A549 (cell line): Measurements from ENCODE around the gene ARFGEF3. TPM values are rescaled to one million over a fixed set of nuclear protein-coding genes. Genes with fewer than 3 reads are reported as not detected.

ENCODE experiments used
- ATAC-seq, 2 experiments: fragments of 200-7000 bp in 1 of 2; fragments of >200 bp in 1 of 2; cut with Nextera tagmentation in 1 of 2; cut with Tn5 transposase in 1 of 2; 3 replicates each; pipeline versions ENCODE4 v1.8.0 to v1.9.1; 2018 to 2020; ENCODE audit warnings: mild to moderate bottlenecking in 1 of 2, moderate library complexity in 1 of 2
- CTCF ChIA-PET: fragments of 300-600 bp; sonication (Branson Sonifier 250); formaldehyde crosslinking; extraction: SDS; loops from one replicate; lab custom pipeline; 2021; ENCODE audit warnings: antibody characterized with exemption, inconsistent platforms; lab: Yijun Ruan, JAX
- POLR2A ChIA-PET: fragments of 350-600 bp; formaldehyde crosslinking; extraction: SDS; loops from one replicate; lab custom pipeline; 2021; ENCODE audit warnings: antibody characterized with exemption, inconsistent platforms; lab: Yijun Ruan, JAX
- DNase-seq, 2 experiments: peaks; one replicate each; pipeline versions ENCODE4 v3.0.0 to v3.0.0-alpha.2; 2011 to 2016; ENCODE audit warnings: low read depth in 1 of 2, low spot score in 1 of 2
- FAIRE-seq: peaks from 2 replicates; lab custom pipeline; 2011; peaks lifted over from hg19 to GRCh38; lab: Jason Lieb, UNC
- H3K27ac ChIP-seq, 2 experiments: fragments of >200 bp; sonication (Bioruptor Twin); formaldehyde crosslinking; 3 replicates each; pipeline ENCODE4 v1.5.1; 2016 to 2017
- H3K4me1 ChIP-seq: fragments of >200 bp; sonication (Bioruptor Twin); formaldehyde crosslinking; 3 replicates; pipeline ENCODE4 v1.6.1; 2016
- H3K4me2 ChIP-seq: fragments of >200 bp; sonication (Bioruptor Twin); formaldehyde crosslinking; 3 replicates; pipeline ENCODE4 v1.6.1; 2016
- H3K4me3 ChIP-seq: fragments of >200 bp; sonication (Bioruptor Twin); formaldehyde crosslinking; 3 replicates; pipeline ENCODE4 v1.5.1; 2016
- H3K9me3 ChIP-seq: fragments of >200 bp; sonication (Bioruptor Twin); formaldehyde crosslinking; 3 replicates; pipeline ENCODE4 v1.6.1; 2016
- BHLHE40 ChIP-seq: IDR thresholded peaks from 2 replicates; pipeline ENCODE4 v1.6.1; 2012; ENCODE audit warnings: low read depth, low read length, inconsistent platforms
- CBX2 ChIP-seq: fragments of 200-600 bp; sonication (generic); IDR thresholded peaks from 2 replicates; pipeline ENCODE4 v1.6.1; 2016; ENCODE audit warnings: low read depth, mild to moderate bottlenecking, borderline replicate concordance
- CHD4 ChIP-seq: fragments of 200-600 bp; sonication (generic); IDR thresholded peaks from 2 replicates; pipeline ENCODE4 v1.6.1; 2016; ENCODE audit warnings: antibody characterized with exemption, mild to moderate bottlenecking, borderline replicate concordance
- CTCF ChIP-seq: fragments of >200 bp; sonication (Bioruptor Twin); formaldehyde crosslinking; IDR thresholded peaks from 3 replicates; pipeline ENCODE4 v1.5.1; 2016
- ELK1 ChIP-seq: fragments of 150-350 bp; IDR thresholded peaks from 2 replicates; pipeline ENCODE4 v1.6.1; 2014; ENCODE audit warnings: low read depth, mild to moderate bottlenecking, low read length
- ESRRA ChIP-seq: fragments of 150-350 bp; IDR thresholded peaks from 2 replicates; pipeline ENCODE4 v1.6.1; 2014; ENCODE audit warnings: mild to moderate bottlenecking, low read length, borderline replicate concordance
- FOSL2 ChIP-seq, 2 experiments: fragments of 450-650 bp in 1 of 2; fragments of >200 bp in 1 of 2; sonication (Bioruptor Twin) in 1 of 2; formaldehyde crosslinking; IDR thresholded peaks; 2 replicates each; pipeline versions ENCODE4 v1.5.0 to v1.6.1; 2016 to 2020; ENCODE audit warnings: mild to moderate bottlenecking in 1 of 2, moderate library complexity in 1 of 2
- GATA3 ChIP-seq: IDR thresholded peaks from 2 replicates; pipeline ENCODE4 v1.6.1; 2012; ENCODE audit warnings: borderline replicate concordance
- HDAC2 ChIP-seq: fragments of 200-600 bp; sonication (generic); IDR thresholded peaks from 2 replicates; pipeline ENCODE4 v1.6.1; 2016
- HMGXB4 ChIP-seq: fragments of 250-450 bp; sonication (Bioruptor Pico); IDR thresholded peaks from 2 replicates; pipeline ENCODE4 v1.5.0; 2021; ENCODE audit warnings: mild to moderate bottlenecking, moderate library complexity, borderline replicate concordance
- HOXB13 ChIP-seq: fragments of 250-450 bp; sonication (Bioruptor Pico); IDR thresholded peaks from 2 replicates; pipeline ENCODE4 v1.5.0; 2020; ENCODE audit warnings: low read depth, mild to moderate bottlenecking, moderate library complexity
- HOXB5 ChIP-seq: fragments of 250-450 bp; sonication (Bioruptor Pico); IDR thresholded peaks from 2 replicates; pipeline ENCODE4 v1.5.0; 2020; ENCODE audit warnings: mild to moderate bottlenecking, moderate library complexity
- JUN ChIP-seq, 2 experiments: fragments of >200 bp; sonication (Bioruptor Twin); formaldehyde crosslinking; IDR thresholded peaks; 2 replicates in 1 of 2; 3 replicates in 1 of 2; pipeline ENCODE4 v1.6.1; 2016 to 2017
- KDM1A ChIP-seq: fragments of 200-600 bp; sonication (generic); IDR thresholded peaks from 2 replicates; pipeline ENCODE4 v1.6.1; 2016; ENCODE audit warnings: low read depth, mild to moderate bottlenecking
- MAZ ChIP-seq: fragments of 150-350 bp; IDR thresholded peaks from 2 replicates; pipeline ENCODE4 v1.6.1; 2014; ENCODE audit warnings: antibody characterized with exemption, low read depth, low read length, borderline replicate concordance
- NPAS2 ChIP-seq: fragments of 250-450 bp; sonication (Bioruptor Pico); IDR thresholded peaks from 2 replicates; pipeline ENCODE4 v1.8.0; 2022; ENCODE audit warnings: mild to moderate bottlenecking, moderate library complexity, borderline replicate concordance
- NR3C1 ChIP-seq: fragments of >200 bp; sonication (Bioruptor Twin); formaldehyde crosslinking; IDR thresholded peaks from 3 replicates; pipeline ENCODE4 v1.6.1; 2017
- POLR2A ChIP-seq: IDR thresholded peaks from 2 replicates; pipeline ENCODE4 v1.6.1; 2012; ENCODE audit warnings: mild to moderate bottlenecking, low read length
- RAD21 ChIP-seq, 2 experiments: fragments of >200 bp in 1 of 2; sonication (Bioruptor Twin) in 1 of 2; formaldehyde crosslinking in 1 of 2; IDR thresholded peaks in 1 of 2; conservative IDR thresholded peaks in 1 of 2; 2 replicates in 1 of 2; 3 replicates in 1 of 2; pipeline ENCODE4 v1.6.1; 2012 to 2018; ENCODE audit warnings: inconsistent platforms in 1 of 2
- RCOR1 ChIP-seq: fragments of 150-350 bp; IDR thresholded peaks from 2 replicates; pipeline ENCODE4 v1.6.1; 2014; ENCODE audit warnings: antibody characterized with exemption, low read length, low read depth
- TFCP2L1 ChIP-seq: fragments of 250-450 bp; sonication (Bioruptor Pico); IDR thresholded peaks from 2 replicates; pipeline ENCODE4 v1.5.0; 2021; ENCODE audit warnings: mild to moderate bottlenecking
- ZC3H11A ChIP-seq: fragments of 450-650 bp; IDR thresholded peaks from 2 replicates; pipeline ENCODE4 v1.6.1; 2014; ENCODE audit warnings: antibody characterized with exemption, mild to moderate bottlenecking
- ZNF302 ChIP-seq: fragments of 250-450 bp; sonication (Bioruptor Pico); IDR thresholded peaks from 2 replicates; pipeline ENCODE4 v1.9.0; 2021; ENCODE audit warnings: inconsistent platforms, mild to moderate bottlenecking, moderate library complexity
- ZSCAN20 ChIP-seq: fragments of 250-450 bp; sonication (Bioruptor Pico); IDR thresholded peaks from 2 replicates; pipeline ENCODE4 v1.8.0; 2022; ENCODE audit warnings: mild to moderate bottlenecking, moderate library complexity
- WGBS: methylation state at CpG from one replicate; pipeline ENCODE4 v1.1.6; 2017; ENCODE audit errors: missing lambda C conversion rate; 5-methylcytosine and 5-hydroxymethylcytosine counted together
- polyA plus RNA-seq, 4 experiments: library from polyadenylated mRNA; depleted of rRNA in 3 of 4; stranded (reverse); fragments of >200 nt; fragmentation: RNase III in 1 of 4; extraction: RNeasy Plus Mini Kit Qiagen cat#74134 plus additional on column Dnase treatment in 1 of 4; gene quantifications; 2 replicates in 3 of 4; 3 replicates in 1 of 4; pipeline ENCODE4 v1.2.3, GENCODE V29; 2011 to 2017

Gene ARFGEF3
- polyA plus RNA-seq, 2 of the 4 experiments (the other 2 are of a cell fraction) = 0.15 to 0.83 TPM

GRCh38 chr6:138258991-138259390 lies 97.3 kb downstream of the ARFGEF3 start:
- POLR2A ChIA-PET = no interaction called here
- Histone ChIP-seq H3K9me3 (no peaks in the 10 kb centered on the region), H3K27ac (no peak overlapping the region), H3K4me2 (no peak overlapping the region), H3K4me3 (no peak overlapping the region), H3K4me1 (no peaks in the 10 kb centered on the region)
- 55% methylated on average over 6 of the region's 6 CpGs for WGBS
- DNase-seq (no peak), ATAC-seq (no peak), FAIRE-seq (no peak)
- CTCF ChIA-PET = interaction anchor here (1.4 kb wide), 1 partner anchor 11 kb away, joined by 3 read pairs; no protein-coding TSS in a partner anchor
- TF ChIP-seq NR3C1 (no peak), GATA3 (no peak), HMGXB4 (CRISPR knock-in tag) (no peak), ZNF302 (CRISPR knock-in tag) (no peak), HOXB13 (no peak), TFCP2L1 (CRISPR knock-in tag) (no peak), FOSL2 (IDR thresholded peaks at IDR 0.05) (no peak), FOSL2 (CRISPR knock-in tag; IDR thresholded peaks at IDR 0.05) (no peak), RAD21 (conservative IDR thresholded peaks at IDR 0.05 in 1 of 2, IDR thresholded peaks at IDR 0.05 in 1 of 2) (no peak), KDM1A (no peak), CTCF (no peak), HOXB5 (CRISPR knock-in tag) (no peak), ZSCAN20 (no peak), CHD4 (no peak), MAZ (no peak), NPAS2 (CRISPR knock-in tag) (no peak), POLR2A (no peak), HDAC2 (no peak)

GRCh38 chr6:138261116-138261780 lies 99.5 kb downstream of the ARFGEF3 start:
- Histone ChIP-seq H3K27ac (no peak overlapping the region), H3K4me1 (no peaks in the 10 kb centered on the region), H3K9me3 (no peaks in the 10 kb centered on the region), H3K4me2 (no peak overlapping the region), H3K4me3 (no peak overlapping the region)
- CTCF ChIA-PET = interaction anchor here (0.7 kb wide), 1 partner anchor 58 kb away, joined by 4 read pairs; no protein-coding TSS in a partner anchor
- FAIRE-seq = no peak
- TF ChIP-seq CBX2 = no peak
- no peak for TF ChIP-seq CTCF
- no peak for TF ChIP-seq RCOR1
- TF ChIP-seq ESRRA = no peak
- no peak for TF ChIP-seq ZC3H11A
- no peak for TF ChIP-seq ZNF302 (CRISPR knock-in tag)
- no peak for TF ChIP-seq JUN (IDR thresholded peaks at IDR 0.05)
- TF ChIP-seq RAD21 (conservative IDR thresholded peaks at IDR 0.05 in 1 of 2, IDR thresholded peaks at IDR 0.05 in 1 of 2) = no peak
- TF ChIP-seq MAZ = no peak
- no peak for TF ChIP-seq NR3C1
- no peak for TF ChIP-seq TFCP2L1 (CRISPR knock-in tag)
- TF ChIP-seq BHLHE40 = no peak
- TF ChIP-seq ELK1 = no peak
- 70% methylated on average over 2 of the region's 2 CpGs for WGBS
- no peak for DNase-seq
- POLR2A ChIA-PET = no interaction called here
- no peak for ATAC-seq
